ENCODE results near the gene TMEM178A. TPM values are rescaled to one million over a fixed set of nuclear protein-coding genes. Genes with fewer than 3 reads are reported as not detected.

The TMEM178A gene
- total RNA-seq: 32.2 TPM

DNA sequence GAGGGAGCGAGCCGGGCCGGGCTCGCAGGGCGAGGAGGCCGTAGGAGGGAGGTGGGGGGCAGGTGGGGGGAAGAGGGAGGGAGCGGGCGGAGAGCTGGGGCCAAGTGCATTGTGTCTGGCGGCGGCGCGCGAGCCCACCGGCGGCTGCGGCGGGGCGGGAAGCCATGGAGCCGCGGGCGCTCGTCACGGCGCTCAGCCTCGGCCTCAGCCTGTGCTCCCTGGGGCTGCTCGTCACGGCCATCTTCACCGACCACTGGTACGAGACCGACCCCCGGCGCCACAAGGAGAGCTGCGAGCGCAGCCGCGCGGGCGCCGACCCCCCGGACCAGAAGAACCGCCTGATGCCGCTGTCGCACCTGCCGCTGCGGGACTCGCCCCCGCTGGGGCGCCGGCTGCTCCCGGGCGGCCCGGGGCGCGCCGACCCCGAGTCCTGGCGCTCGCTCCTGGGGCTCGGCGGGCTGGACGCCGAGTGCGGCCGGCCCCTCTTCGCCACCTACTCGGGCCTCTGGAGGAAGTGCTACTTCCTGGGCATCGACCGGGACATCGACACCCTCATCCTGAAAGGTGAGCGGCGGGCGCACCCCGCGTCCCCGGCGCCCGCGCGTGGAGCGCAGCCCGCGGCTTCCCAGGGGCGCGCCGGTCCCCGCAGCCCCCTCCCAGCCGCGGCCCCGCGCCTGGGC, at the start of gene TMEM178A:
TSS of gene TMEM178A (plus strand) at position 107 of the 680 bp plus-strand sequence. CDS start at position 165, 58 bp downstream.

Other genes starting within 250 kb of the TMEM178A start
- gene MAP4K3, start 228.6 kb upstream of the TMEM178A start, total RNA-seq: 169 TPM
- 18.2 TPM for gene THUMPD2, start 113.3 kb downstream of the TMEM178A start, total RNA-seq

Measured in parietal lobe (tissue), 1 donor.